BJ (cell line): ENCODE data around the gene BNIPL. TPM values are rescaled to one million over a fixed set of nuclear protein-coding genes. Genes with fewer than 3 reads are reported as not detected.

Source experiments
- CTCF ChIA-PET: fragments of 350-600 bp; formaldehyde crosslinking; extraction: SDS; loops from one replicate; lab custom pipeline; 2021; ENCODE audit warnings: antibody characterized with exemption, inconsistent platforms; lab: Yijun Ruan, JAX
- POLR2A ChIA-PET: fragments of 300-600 bp; sonication (Branson Sonifier 250); formaldehyde crosslinking; extraction: SDS; loops from one replicate; lab custom pipeline; 2021; ENCODE audit warnings: antibody characterized with exemption; lab: Charles Lee
- DNase-seq: peaks from one replicate; pipeline ENCODE4 v3.0.0-alpha.2; 2011; ENCODE audit warnings: low read depth
- H3K27me3 ChIP-seq: 2 replicates; pipeline ENCODE4 v1.6.0; 2011; ENCODE audit warnings: low read length; ENCODE audit not compliant: control insufficient read depth, insufficient read depth
- H3K36me3 ChIP-seq: 2 replicates; pipeline ENCODE4 v1.5.1; 2011; ENCODE audit warnings: low read length; ENCODE audit not compliant: control insufficient read depth, insufficient read depth
- H3K4me3 ChIP-seq: 2 replicates; pipeline ENCODE4 v1.5.1; 2011; ENCODE audit warnings: low read depth, mild to moderate bottlenecking, control low read depth, low read length
- CTCF ChIP-seq: IDR thresholded peaks from 2 replicates; pipeline ENCODE4 v1.5.1; 2011; ENCODE audit warnings: low read depth, mild to moderate bottlenecking, control low read depth, inconsistent platforms, low read length, moderate library complexity; ENCODE audit not compliant: insufficient read depth
- polyA plus RNA-seq: library from polyadenylated mRNA; depleted of rRNA; stranded (reverse); fragments of >200 nt; gene quantifications from 2 replicates; pipeline ENCODE4 v1.2.3, GENCODE V29; 2011

Gene BNIPL
- polyA plus RNA-seq, 1 experiment: 0.31 TPM

- no peak for TF ChIP-seq CTCF
- CTCF ChIA-PET: interaction anchor here (0.9 kb wide), 1 partner anchor 50 kb away, joined by 3 read pairs; no protein-coding TSS in a partner anchor
- no peak for DNase-seq
- no peak overlapping the region for H3K4me3 ChIP-seq
- H3K36me3 ChIP-seq: peaks cover 21% of the 10 kb centered on the region
- POLR2A ChIA-PET: no interaction called here
- no peaks in the 10 kb centered on the region for H3K27me3 ChIP-seq
Measured at GRCh38 chr1:151055581-151055980, 19.2 kb downstream of the BNIPL start.

GRCh38 chr1:151056149-151056548 is 19.8 kb downstream of the BNIPL start:
- ChIA-PET CTCF (no interaction called here), POLR2A (no interaction called here)
- H3K4me3 ChIP-seq: no peak overlapping the region

GRCh38 chr1:151058692-151059091 is 22.3 kb downstream of the BNIPL start:
- DNase-seq: no peak
- Histone ChIP-seq H3K4me3 (peak overlapping the region; percentile 88), H3K36me3 (peaks cover 15% of the 10 kb centered on the region), H3K27me3 (no peaks in the 10 kb centered on the region)
- CTCF ChIA-PET: interaction anchor here (0.8 to 2.5 kb wide), 8 partner anchors 9 to 258 kb away, joined by 3 to 15 read pairs (median 4); partner anchors contain the start of genes C1orf56, GABPB2 and MINDY1
- POLR2A ChIA-PET: interaction anchor here (0.6 kb wide), 2 partner anchors 41 to 193 kb away, joined by 3 to 13 read pairs; no protein-coding TSS in a partner anchor
- no peak for TF ChIP-seq CTCF

More at GRCh38 chr1:151056149-151056548, 19.8 kb downstream of the BNIPL start:
- Histone ChIP-seq H3K36me3 (peaks cover 21% of the 10 kb centered on the region), H3K27me3 (no peaks in the 10 kb centered on the region)
- DNase-seq: no peak
- no peak for TF ChIP-seq CTCF

DNA sequence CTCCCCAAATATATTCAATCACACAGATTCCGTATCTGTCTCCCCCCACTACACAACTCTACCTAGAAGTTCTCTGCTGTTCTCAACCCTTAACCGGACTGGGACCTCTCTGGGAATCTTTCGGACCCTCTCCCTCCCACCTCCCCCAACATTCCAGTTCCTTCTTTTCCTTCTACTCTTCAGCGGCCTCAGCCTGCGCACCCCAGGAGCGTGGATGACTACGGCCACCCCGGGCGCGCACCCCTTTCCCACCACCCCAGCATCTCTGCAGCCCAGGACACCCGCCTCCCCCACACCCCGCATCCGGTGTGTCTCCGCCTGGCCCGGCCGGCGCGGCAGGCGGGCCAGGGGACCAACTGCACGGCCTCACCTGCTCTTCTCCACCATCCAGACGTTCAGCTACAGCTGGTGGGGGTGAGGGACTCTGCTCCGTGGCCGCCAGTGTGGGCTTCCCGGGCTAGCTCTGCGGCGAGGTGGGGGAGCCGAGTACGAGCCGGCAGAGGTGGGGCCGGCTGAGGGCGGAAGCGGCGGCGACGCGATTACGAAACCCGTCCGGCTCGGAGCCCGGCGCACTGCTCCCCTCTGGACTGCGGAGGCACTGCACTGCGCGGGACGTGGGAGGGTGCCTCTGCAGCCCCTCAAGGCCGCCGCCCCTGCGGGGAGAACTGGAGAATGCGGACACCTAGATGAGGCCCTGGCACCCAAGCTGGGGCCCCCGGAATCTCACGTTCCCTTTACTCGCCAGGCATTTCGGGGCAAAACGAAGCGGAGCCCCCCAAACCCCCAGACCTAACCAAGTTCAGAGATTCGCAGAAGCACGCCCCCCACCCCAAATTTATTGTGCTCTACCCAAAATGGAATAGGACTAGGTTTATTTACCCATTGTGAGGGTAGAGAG is 23.0 kb downstream of the BNIPL start, which contains the start of gene CDC42SE1:
Gene CDC42SE1 (minus strand): TSS at position 514 of the 898 bp plus-strand sequence. CDS start 3,892 bp downstream, outside the sequence.
- Histone ChIP-seq H3K36me3 (peaks cover 11% of the 10 kb centered on the region), H3K4me3 (peak within 1 kb of the TSS; percentile 88), H3K27me3 (no peaks in the 10 kb centered on the region)
- TF ChIP-seq CTCF: peak; percentile 87
- CTCF ChIA-PET: interaction anchor here (0.8 to 2.5 kb wide), 8 partner anchors 8 to 257 kb away, joined by 3 to 15 read pairs (median 4); partner anchors contain the start of genes C1orf56, GABPB2 and MINDY1
- POLR2A ChIA-PET: no interaction called here
- DNase-seq: no peak

DNA sequence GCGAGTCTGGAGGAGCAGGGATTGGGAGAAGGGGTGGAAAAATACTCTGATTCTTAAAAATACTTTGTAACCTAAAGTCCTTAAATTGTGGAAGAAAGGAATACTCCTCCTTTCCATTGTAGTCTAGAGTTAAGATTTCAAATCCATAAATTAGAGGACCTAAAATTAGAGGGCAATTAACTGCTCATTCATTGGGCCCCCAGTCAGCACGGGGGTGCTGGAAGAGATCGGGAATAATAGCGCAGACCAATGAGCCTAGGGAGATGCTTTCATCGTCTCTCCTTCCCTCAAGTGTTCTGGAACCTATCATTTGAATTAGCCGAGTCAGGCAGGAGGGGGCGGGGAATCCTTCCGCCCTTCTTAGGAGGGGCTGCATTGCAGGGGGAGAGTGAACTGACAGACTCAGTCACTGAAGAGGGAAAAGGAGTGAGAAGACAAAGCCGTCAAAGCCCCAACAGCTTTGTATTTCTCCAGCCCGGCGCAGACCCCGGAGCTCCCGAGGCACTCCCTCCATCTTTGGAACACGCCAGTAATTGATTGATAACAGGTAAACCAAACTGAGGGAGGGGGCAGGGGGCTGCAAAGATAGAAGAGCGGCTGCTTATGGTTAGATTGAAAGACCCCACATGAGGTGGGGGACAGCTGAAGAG is 23.7 kb downstream of the BNIPL start, which contains the start of gene MLLT11:
Gene MLLT11 (plus strand): TSS at position 391 of the 650 bp plus-strand sequence. CDS start 6,828 bp downstream, outside the sequence.
- no peak for DNase-seq
- no peak for TF ChIP-seq CTCF
- CTCF ChIA-PET: interaction anchor here (0.9 to 3.3 kb wide), 7 partner anchors 9 to 256 kb away, joined by 3 to 15 read pairs (median 10); partner anchors contain the start of genes C1orf56 and GABPB2
- no peaks in the 10 kb centered on the region for H3K27me3 ChIP-seq
- POLR2A ChIA-PET: interaction anchor here (0.6 kb wide), 1 partner anchor 500 kb away, joined by 4 read pairs; no protein-coding TSS in a partner anchor
- H3K36me3 ChIP-seq: peaks cover 7% of the 10 kb centered on the region
- H3K4me3 ChIP-seq: peak within 1 kb of the TSS; percentile 88
